ENCODE measurements around the gene NID1. TPM values are rescaled to one million over a fixed set of nuclear protein-coding genes. Genes with fewer than 3 reads are reported as not detected.

NID1 gene
- total RNA-seq, 1 experiment from 2014 or later = 0.32 TPM

GRCh38 chr1:236023926-236024565 is 40.8 kb downstream of the NID1 start (continued):
- no peak for TF ChIP-seq REST (IDR thresholded peaks at IDR 0.05; ENCODE audit: low read depth)
- no peak for TF ChIP-seq TCF7L2 (IDR thresholded peaks at IDR 0.05; ENCODE audit: borderline replicate concordance, extremely low read depth, insufficient read depth, insufficient read length)
- TF ChIP-seq CBX3 (IDR thresholded peaks at IDR 0.05; ENCODE audit: low read depth) = no peak
- TF ChIP-seq ZBTB33 (IDR thresholded peaks at IDR 0.05; ENCODE audit: extremely low read depth, insufficient replicate concordance, low read length) = no peak
- no peak for TF ChIP-seq POLR2A (IDR thresholded peaks at IDR 0.05; ENCODE audit: borderline replicate concordance, extremely low read depth, insufficient read depth, insufficient read length)
- TF ChIP-seq EGR1 (IDR thresholded peaks at IDR 0.05; ENCODE audit: low read depth) = no peak

GRCh38 chr1:236021424-236022135 is 43.3 kb downstream of the NID1 start:
- no peak for TF ChIP-seq CEBPB (IDR thresholded peaks at IDR 0.05; ENCODE audit: low read depth)
- no peak for TF ChIP-seq EZH2phosphoT487 (IDR thresholded peaks at IDR 0.05; ENCODE audit: borderline replicate concordance)
- TF ChIP-seq MAX (IDR thresholded peaks at IDR 0.05) = no peak
- H3K9me3 ChIP-seq (ENCODE audit: control insufficient read depth in 1 of 2, insufficient read depth in 1 of 2, low read depth in 1 of 2, low read length in 2 of 2) = no peaks in the 10 kb centered on the region
- intact Hi-C loops (cut with micrococcal nuclease) = no loop called here
- no peaks in the 10 kb centered on the region for H3K79me2 ChIP-seq (ENCODE audit: insufficient read depth, low read length)
- no peak overlapping the region for H2AFZ ChIP-seq (ENCODE audit: low read depth, low read length, poor library complexity, severe bottlenecking)
- no peaks in the 10 kb centered on the region for H3K9me2 ChIP-seq (ENCODE audit: insufficient read depth)
- no peak for ATAC-seq
- ChIA-PET POLR2A (no interaction called here), RAD21 (ENCODE audit: low non-redundant PET in 1 of 2, low total read pairs in 2 of 2, uncharacterized antibody in 2 of 2, unreplicated experiment in 2 of 2) (no interaction called here), CTCF (no interaction called here)
- no peak overlapping the region for H3K4me2 ChIP-seq (ENCODE audit: low read length)
- no peaks in the 10 kb centered on the region for H3K27me3 ChIP-seq (ENCODE audit: insufficient read depth, low read length)
- no peaks in the 10 kb centered on the region for H4K20me1 ChIP-seq (ENCODE audit: insufficient read depth)
- no peak overlapping the region for H3K27ac ChIP-seq (ENCODE audit: low read depth, low read length)
- no peaks in the 10 kb centered on the region for H3K36me3 ChIP-seq (ENCODE audit: control insufficient read depth in 1 of 2, insufficient read depth in 2 of 2, low read length in 2 of 2)
- BruUV-seq (replicated peaks) = no TSS peak
- H3K4me3 ChIP-seq (replicated peaks in 1 of 2; ENCODE audit: low read depth in 1 of 2, low read length in 2 of 2) = no peak overlapping the region
- peaks cover 0 to 6% of the 10 kb centered on the region in 2 experiments; a peak in 1 of 4 replicates for H3K4me1 ChIP-seq (ENCODE audit: control insufficient read depth in 1 of 2, insufficient read depth in 2 of 2, low read length in 2 of 2)
- no peak overlapping the region for H3K9ac ChIP-seq (ENCODE audit: low read length)
- DNase-seq (ENCODE audit: low read depth, low spot score) = no peak

All from HCT116 (cell line).